Measurements from ENCODE around the gene SEC14L6.

- TF ChIP-seq CTCF (IDR thresholded peaks at IDR 0.05) (no peak), POLR2A (IDR thresholded peaks at IDR 0.05) (no peak)
Observed at GRCh38 chr22:30561402-30562189, 15.1 kb upstream of the SEC14L6 start.

Measured in lower leg skin (tissue), 3 donors.